ENCODE results near the gene TM9SF2.
"Not testable (repeated sequence)": the region's sequence is repeated elsewhere in the genome, so short reads cannot be mapped to it uniquely, and the experiment has no call there.

TM9SF2 gene, protein sequence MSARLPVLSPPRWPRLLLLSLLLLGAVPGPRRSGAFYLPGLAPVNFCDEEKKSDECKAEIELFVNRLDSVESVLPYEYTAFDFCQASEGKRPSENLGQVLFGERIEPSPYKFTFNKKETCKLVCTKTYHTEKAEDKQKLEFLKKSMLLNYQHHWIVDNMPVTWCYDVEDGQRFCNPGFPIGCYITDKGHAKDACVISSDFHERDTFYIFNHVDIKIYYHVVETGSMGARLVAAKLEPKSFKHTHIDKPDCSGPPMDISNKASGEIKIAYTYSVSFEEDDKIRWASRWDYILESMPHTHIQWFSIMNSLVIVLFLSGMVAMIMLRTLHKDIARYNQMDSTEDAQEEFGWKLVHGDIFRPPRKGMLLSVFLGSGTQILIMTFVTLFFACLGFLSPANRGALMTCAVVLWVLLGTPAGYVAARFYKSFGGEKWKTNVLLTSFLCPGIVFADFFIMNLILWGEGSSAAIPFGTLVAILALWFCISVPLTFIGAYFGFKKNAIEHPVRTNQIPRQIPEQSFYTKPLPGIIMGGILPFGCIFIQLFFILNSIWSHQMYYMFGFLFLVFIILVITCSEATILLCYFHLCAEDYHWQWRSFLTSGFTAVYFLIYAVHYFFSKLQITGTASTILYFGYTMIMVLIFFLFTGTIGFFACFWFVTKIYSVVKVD

DNA sequence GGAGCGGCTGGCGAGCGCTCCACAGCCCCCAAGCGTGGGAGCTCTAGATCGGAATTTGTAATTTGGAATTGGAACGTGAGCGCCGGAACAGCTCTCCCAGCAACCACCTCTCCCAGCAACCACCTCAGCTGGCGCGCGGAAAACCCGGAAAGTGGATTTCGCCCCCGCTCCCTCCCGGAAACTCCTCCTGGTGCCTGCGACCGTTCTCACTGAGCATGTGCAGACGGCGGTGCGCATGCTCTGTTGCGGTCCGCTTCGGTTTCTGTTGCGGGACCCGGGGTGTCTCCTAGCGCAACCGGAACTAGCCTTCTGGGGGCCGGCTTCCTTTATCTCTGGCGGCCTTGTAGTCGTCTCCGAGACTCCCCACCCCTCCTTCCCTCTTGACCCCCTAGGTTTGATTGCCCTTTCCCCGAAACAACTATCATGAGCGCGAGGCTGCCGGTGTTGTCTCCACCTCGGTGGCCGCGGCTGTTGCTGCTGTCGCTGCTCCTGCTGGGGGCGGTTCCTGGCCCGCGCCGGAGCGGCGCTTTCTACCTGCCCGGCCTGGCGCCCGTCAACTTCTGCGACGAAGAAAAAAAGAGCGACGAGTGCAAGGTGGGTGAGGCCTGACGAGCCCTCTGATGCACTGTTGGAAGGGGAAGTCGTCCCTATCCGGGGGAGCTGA lies at the start of gene TM9SF2:
Gene TM9SF2, plus strand, starts transcription at position 289 of the 664 bp plus-strand sequence. Its CDS starts 135 bp downstream, at position 424.
- peak; percentile 97 to 100 for DNase-seq

- no peak for DNase-seq
Observed at GRCh38 chr13:99454518-99455183, 46.6 kb upstream of the TM9SF2 start.

DNA sequence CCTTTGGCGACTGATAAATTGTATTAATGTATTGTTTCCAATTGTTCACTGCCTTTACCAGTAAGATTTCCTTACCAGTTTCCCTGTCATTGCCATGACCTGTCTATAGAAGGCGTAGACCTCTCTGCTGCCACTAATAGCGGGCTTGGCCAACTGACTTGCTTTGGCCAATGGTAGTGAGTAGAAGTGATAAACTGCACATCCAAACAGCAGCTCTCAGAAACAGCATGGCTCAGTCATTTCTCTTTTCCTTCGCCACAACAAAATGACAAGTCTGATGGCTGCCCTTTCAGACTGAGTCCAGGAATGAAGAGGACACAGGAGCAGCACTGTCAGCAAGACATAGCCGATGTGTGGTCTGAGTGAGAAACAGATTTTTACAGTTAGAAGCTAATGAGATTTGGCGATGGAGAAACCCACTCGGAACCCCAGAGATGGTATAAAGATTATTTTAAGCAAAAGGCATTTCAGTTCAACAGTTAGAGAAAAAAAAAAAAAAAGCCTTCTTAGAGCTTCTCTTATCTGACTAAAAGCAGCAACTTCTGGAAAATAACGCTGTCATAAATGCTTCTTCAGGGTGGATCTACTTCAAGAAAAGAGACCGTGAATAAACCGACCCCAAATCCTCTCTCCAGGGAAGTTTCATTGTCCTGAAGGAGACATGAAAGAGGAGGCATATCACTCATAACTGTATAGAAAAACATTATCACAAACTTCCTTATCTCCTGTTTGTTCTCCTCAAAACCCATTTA lies 42.0 kb upstream of the TM9SF2 start:
- no peak for DNase-seq

DNA sequence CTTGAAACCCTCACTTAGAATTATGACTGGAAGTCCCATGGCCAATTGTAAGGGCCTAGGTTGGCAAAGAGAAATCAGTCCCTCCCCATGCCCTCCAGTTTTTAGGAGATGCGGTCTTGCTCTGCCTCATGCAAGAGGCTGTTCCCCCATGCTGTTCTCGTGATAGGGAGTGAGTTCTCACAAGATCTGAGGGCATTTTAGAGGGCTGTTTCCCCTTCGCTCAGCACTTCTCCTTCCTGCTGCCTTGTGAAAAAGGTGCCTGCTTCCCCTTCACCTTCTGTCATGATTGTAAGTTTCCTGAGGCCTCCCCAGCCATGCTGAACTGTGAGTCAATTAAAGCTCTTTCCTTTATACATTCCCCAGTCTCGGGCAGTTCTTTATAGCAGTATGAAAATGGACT lies 40.5 kb upstream of the TM9SF2 start:
- DNase-seq: not testable (repeated sequence)

- no peak for DNase-seq
Observed at GRCh38 chr13:99463646-99464397, 37.5 kb upstream of the TM9SF2 start.

DNA sequence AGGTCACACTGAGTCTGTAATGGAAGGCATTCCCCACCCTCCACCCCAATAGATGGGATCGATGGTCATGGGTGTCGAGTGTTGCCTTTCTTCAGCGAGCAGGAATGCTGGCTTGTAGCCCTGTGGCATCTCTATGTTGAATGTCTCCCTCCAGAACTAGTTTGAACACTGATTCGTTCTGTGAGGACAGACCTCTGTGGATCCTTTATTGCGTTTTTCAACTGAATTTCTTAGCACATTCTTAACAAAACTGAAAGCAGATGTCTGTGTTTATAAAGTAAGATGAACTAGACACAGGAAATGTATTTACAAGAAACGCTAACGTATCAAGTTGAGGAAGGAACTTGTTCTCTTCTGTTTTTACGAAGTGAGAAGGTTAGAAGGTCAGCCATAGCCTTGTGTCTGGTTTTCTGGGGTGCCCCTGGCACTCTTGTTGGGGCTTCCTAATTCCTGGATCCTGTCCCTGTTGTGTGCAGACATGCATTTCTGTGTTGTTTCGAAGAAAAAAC lies 36.8 kb upstream of the TM9SF2 start:
- DNase-seq: no peak

- no peak for DNase-seq
Observed at GRCh38 chr13:99465454-99465853, 35.8 kb upstream of the TM9SF2 start.

DNA sequence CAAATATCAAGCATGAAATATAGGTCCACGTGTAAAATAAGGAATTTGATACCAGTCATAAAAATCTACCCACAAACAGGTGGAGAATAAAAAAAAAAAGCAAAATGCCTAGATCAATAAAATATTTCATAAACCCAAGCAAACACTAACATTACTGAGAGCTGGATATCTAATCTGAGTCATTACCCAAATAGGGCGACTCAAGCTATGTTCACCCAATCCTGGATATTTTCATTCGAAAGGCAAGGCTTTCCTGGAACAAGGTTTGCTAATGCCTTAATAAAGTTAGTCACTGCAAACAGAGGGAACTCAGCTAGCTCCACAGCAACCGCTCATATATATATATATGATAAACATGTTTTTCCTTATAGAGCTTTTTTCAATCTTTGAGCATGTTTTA lies 33.5 kb upstream of the TM9SF2 start:
- DNase-seq: no peak

GRCh38 chr13:99469041-99469440 lies 32.2 kb upstream of the TM9SF2 start:
- no peak for DNase-seq

DNA sequence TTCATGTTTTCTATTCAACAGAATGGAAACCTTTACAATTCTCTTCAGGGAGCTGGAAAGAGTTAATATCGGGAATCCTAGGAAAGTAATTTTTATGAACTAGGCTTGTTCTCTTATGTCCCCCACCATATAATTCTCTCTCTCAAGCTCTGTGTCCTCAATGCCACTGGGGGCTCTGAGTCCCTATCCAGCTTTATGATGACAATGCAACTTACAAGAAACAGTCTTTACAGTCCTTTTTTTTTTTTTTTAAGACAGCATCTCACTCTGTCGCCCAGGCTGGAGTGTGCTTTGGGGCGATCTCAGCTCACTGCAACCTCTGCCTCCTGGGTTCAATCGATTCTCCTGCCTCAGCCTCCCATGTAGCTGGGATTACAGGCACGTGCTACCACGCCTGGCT lies 31.2 kb upstream of the TM9SF2 start:
- DNase-seq: no peak

- no peak for DNase-seq
Observed at GRCh38 chr13:99471221-99472121, 29.8 kb upstream of the TM9SF2 start.

GRCh38 chr13:99472122-99472440 lies 29.2 kb upstream of the TM9SF2 start:
- no peak for DNase-seq

GRCh38 chr13:99473515-99473914 lies 27.8 kb upstream of the TM9SF2 start:
- DNase-seq: no peak

DNA sequence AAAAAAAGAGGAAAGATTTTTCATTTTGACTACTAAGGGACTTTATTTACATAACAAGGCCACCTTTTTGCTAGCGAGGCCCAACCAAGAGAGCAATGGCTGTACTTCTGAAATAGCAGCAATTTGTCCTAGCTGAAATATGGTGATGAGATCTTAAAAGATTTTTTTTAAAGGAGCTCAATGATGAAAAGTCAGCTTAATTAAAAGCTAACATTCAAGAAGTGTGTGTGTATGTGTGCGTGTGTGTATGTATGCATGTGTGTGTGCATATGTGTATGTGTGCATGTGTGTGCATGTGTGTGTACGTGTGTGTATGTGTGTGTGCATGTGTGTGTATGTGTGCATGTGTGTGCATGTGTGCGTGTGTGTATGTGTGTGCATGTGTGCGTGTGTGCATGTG lies 24.6 kb upstream of the TM9SF2 start:
- DNase-seq: no peak

DNA sequence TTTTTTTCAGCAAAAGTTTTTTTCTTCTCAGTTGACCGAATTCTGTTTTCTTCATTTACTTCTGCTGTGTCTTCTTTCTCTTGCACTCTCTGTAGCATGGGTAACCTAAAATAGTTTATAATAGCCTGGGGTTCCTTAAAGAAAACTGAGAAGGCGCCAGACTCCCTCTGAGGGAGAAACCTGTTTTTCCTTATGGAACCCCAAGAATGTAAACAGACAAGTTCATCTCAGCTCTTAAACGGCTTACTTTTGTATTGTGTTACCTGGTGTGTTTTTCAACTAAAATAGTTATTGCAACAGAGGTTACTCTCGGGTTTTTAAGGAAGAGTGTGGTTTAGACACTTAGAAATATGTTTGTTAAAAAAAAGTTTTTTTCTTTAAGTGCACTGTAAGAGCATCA lies 23.8 kb upstream of the TM9SF2 start:
- no peak for DNase-seq

DNA sequence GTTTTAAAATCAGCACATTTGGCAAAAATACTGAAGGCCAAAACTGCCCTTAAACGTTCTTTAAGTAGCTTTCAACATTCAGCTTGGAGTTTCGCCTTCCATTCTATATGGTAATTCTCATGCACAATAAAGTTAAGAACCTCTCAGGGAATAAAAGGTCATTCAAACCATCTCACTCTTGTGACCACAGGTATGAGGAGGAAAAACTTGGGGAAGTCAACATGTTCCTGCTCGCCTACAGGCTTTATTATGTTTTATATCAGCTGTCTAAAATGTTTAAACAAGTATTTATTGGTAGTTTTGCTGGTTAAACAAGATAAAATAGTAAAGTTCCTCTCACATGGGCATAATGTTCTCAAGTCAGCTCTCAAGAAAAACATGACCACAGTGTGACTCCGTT lies 19.9 kb upstream of the TM9SF2 start:
- DNase-seq: no peak

GRCh38 chr13:99484473-99484872 lies 16.8 kb upstream of the TM9SF2 start:
- DNase-seq: no peak

- DNase-seq: no peak
Observed at GRCh38 chr13:99486996-99487395, 14.3 kb upstream of the TM9SF2 start.

GRCh38 chr13:99489028-99489427 lies 12.2 kb upstream of the TM9SF2 start:
- DNase-seq: no peak

- not testable (repeated sequence) for DNase-seq
Observed at GRCh38 chr13:99491750-99492149, 9.5 kb upstream of the TM9SF2 start.

Measured in NCI-H187 (cell line).